Cardiac muscle cell (in vitro differentiated cells and primary cell): ENCODE measurements around the gene MRPL39. TPM values are rescaled to one million over a fixed set of nuclear protein-coding genes. Genes with fewer than 3 reads are reported as not detected.

ENCODE experiments used
- DNase-seq, 2 donors: peaks; one replicate each; pipeline versions ENCODE4 v3.0.0 to v3.0.0-alpha.2; 2010 to 2017; ENCODE audit warnings: low read depth in 1 of 2, low spot score in 1 of 2
- H3K27ac ChIP-seq: fragments of 200-600 bp; sonication (generic); 2 replicates; pipeline ENCODE4 v1.5.1; 2016
- H3K27me3 ChIP-seq: fragments of 200-600 bp; sonication (generic); 2 replicates; pipeline ENCODE4 v1.6.0; 2016; ENCODE audit warnings: control low read depth
- H3K36me3 ChIP-seq: fragments of 200-600 bp; sonication (generic); 2 replicates; pipeline ENCODE4 v1.5.1; 2016; ENCODE audit warnings: control low read depth
- H3K4me1 ChIP-seq: fragments of 200-600 bp; sonication (generic); 2 replicates; pipeline ENCODE4 v1.8.1; 2017; ENCODE audit warnings: low read depth, mild to moderate bottlenecking, mixed run types
- H3K4me3 ChIP-seq: fragments of 200-600 bp; sonication (generic); 2 replicates; pipeline ENCODE4 v1.5.1; 2016; ENCODE audit warnings: mild to moderate bottlenecking
- H3K9me3 ChIP-seq: fragments of 200-600 bp; sonication (generic); 2 replicates; pipeline ENCODE4 v1.5.1; 2017; ENCODE audit warnings: low read depth, mild to moderate bottlenecking, control low read depth
- CTCF ChIP-seq: IDR thresholded peaks from 2 replicates; pipeline ENCODE4 v1.5.1; 2012; ENCODE audit warnings: low read depth, mild to moderate bottlenecking, low read length
- polyA plus RNA-seq: library from polyadenylated mRNA; unstranded; fragments of >200 nt; fragmentation: Nextera tagmentation; extraction: Ambion mirVana; gene quantifications from 2 replicates; pipeline ENCODE4 v1.2.1, GENCODE V29; 2016
- total RNA-seq: library from RNA; depleted of rRNA; stranded (reverse); fragments of >200 nt; gene quantifications from 2 replicates; pipeline ENCODE4 v1.2.3, GENCODE V29; 2016

The MRPL39 gene
- total and polyA plus RNA-seq, 2 experiments from 2014 or later, result 25.1 to 87.9 TPM

GRCh38 chr21:25550352-25551120 lies 56.7 kb downstream of the MRPL39 start:
- Histone ChIP-seq H3K9me3 (no peaks in the 10 kb centered on the region), H3K4me1 (no peaks in the 10 kb centered on the region), H3K4me3 (no peak overlapping the region), H3K27me3 (no peaks in the 10 kb centered on the region), H3K36me3 (no peaks in the 10 kb centered on the region), H3K27ac (no peak overlapping the region)
- TF ChIP-seq CTCF, result no peak
- DNase-seq, result no peak

- no peak overlapping the region for H3K4me3 ChIP-seq
- H3K9me3 ChIP-seq, result no peaks in the 10 kb centered on the region
- no peak overlapping the region for H3K27ac ChIP-seq
- DNase-seq, result no peak
- H3K4me1 ChIP-seq, result no peaks in the 10 kb centered on the region
- no peaks in the 10 kb centered on the region for H3K27me3 ChIP-seq
- TF ChIP-seq CTCF, result no peak
- H3K36me3 ChIP-seq, result no peaks in the 10 kb centered on the region
Observed at GRCh38 chr21:25541042-25541441, 66.2 kb downstream of the MRPL39 start.

GRCh38 chr21:25539606-25540005 lies 67.7 kb downstream of the MRPL39 start:
- no peak for DNase-seq
- Histone ChIP-seq H3K27me3 (no peaks in the 10 kb centered on the region), H3K4me3 (no peak overlapping the region), H3K9me3 (no peaks in the 10 kb centered on the region), H3K36me3 (no peaks in the 10 kb centered on the region), H3K4me1 (no peaks in the 10 kb centered on the region), H3K27ac (no peak overlapping the region)
- no peak for TF ChIP-seq CTCF

- no peaks in the 10 kb centered on the region for H3K9me3 ChIP-seq
- no peak for TF ChIP-seq CTCF
Observed at GRCh38 chr21:25537174-25537573, 70.1 kb downstream of the MRPL39 start.

GRCh38 chr21:25536752-25537151 lies 70.5 kb downstream of the MRPL39 start:
- no peaks in the 10 kb centered on the region for H3K4me1 ChIP-seq
- no peak for TF ChIP-seq CTCF
- no peak overlapping the region for H3K4me3 ChIP-seq
- H3K27me3 ChIP-seq, result no peaks in the 10 kb centered on the region
- H3K36me3 ChIP-seq, result no peaks in the 10 kb centered on the region
- no peaks in the 10 kb centered on the region for H3K9me3 ChIP-seq
- H3K27ac ChIP-seq, result no peak overlapping the region
- no peak for DNase-seq

More at GRCh38 chr21:25537174-25537573, 70.1 kb downstream of the MRPL39 start:
- Histone ChIP-seq H3K27me3 (no peaks in the 10 kb centered on the region), H3K27ac (no peak overlapping the region), H3K4me3 (no peak overlapping the region), H3K36me3 (no peaks in the 10 kb centered on the region), H3K4me1 (no peaks in the 10 kb centered on the region)
- no peak for DNase-seq
